GM23338 (cell line): ENCODE measurements around the gene TAF10. TPM values are rescaled to one million over a fixed set of nuclear protein-coding genes. Genes with fewer than 3 reads are reported as not detected.

Source experiments
- ATAC-seq: fragments of 200-7000 bp; cut with Tn5 transposase; 3 replicates; pipeline ENCODE4 v1.9.1; 2020
- DNase-seq: peaks from one replicate; pipeline ENCODE4 v3.0.0-alpha.2; 2015; ENCODE audit warnings: low spot score
- H2AFZ ChIP-seq: fragments of 200-600 bp; sonication (generic); 2 replicates; pipeline ENCODE4 v1.8.0; 2016; ENCODE audit warnings: antibody characterized with exemption, mild to moderate bottlenecking, moderate library complexity
- H3F3A ChIP-seq: fragments of 200-600 bp; sonication (generic); replicated peaks from 2 replicates; pipeline ENCODE4 v1.8.0; 2017; ENCODE audit warnings: antibody characterized with exemption, mixed run types, low read depth
- H3K27ac ChIP-seq: fragments of 200-600 bp; sonication (generic); 2 replicates; pipeline ENCODE4 v1.6.1; 2016; ENCODE audit warnings: low read depth
- H3K27me3 ChIP-seq: fragments of 200-600 bp; sonication (generic); 2 replicates; pipeline ENCODE4 v1.8.0; 2016; ENCODE audit warnings: mild to moderate bottlenecking, mixed run types, moderate library complexity; ENCODE audit not compliant: insufficient read depth
- H3K36me3 ChIP-seq: fragments of 200-600 bp; sonication (generic); 2 replicates; pipeline ENCODE4 v1.8.0; 2016; ENCODE audit warnings: mild to moderate bottlenecking; ENCODE audit not compliant: insufficient read depth
- H3K4me1 ChIP-seq: fragments of 200-600 bp; sonication (generic); 2 replicates; pipeline ENCODE4 v1.8.0; 2016; ENCODE audit warnings: mild to moderate bottlenecking, moderate library complexity; ENCODE audit not compliant: insufficient read depth
- H3K4me2 ChIP-seq: fragments of 200-600 bp; sonication (generic); 2 replicates; pipeline ENCODE4 v1.7.1; 2017; ENCODE audit warnings: mixed run types
- H3K4me3 ChIP-seq: fragments of 200-600 bp; sonication (generic); 2 replicates; pipeline ENCODE4 v1.6.1; 2016; ENCODE audit warnings: mixed run types
- H3K79me2 ChIP-seq: fragments of 200-600 bp; sonication (generic); replicated peaks from 2 replicates; pipeline ENCODE4 v1.8.0; 2017; ENCODE audit warnings: mild to moderate bottlenecking; ENCODE audit not compliant: insufficient read depth
- H3K9me2 ChIP-seq: fragments of 200-600 bp; sonication (generic); 2 replicates; pipeline ENCODE4 v1.8.0; 2017; ENCODE audit not compliant: insufficient read depth
- H4K20me1 ChIP-seq: fragments of 200-600 bp; sonication (generic); replicated peaks from 2 replicates; pipeline ENCODE4 v1.8.0; 2017; ENCODE audit warnings: mild to moderate bottlenecking; ENCODE audit not compliant: insufficient read depth
- H3K27ac Mint-ChIP-seq: 2 replicates; pipeline ENCODE4 v1.8.0; 2020; ENCODE audit warnings: inconsistent platforms, mild to moderate bottlenecking, moderate library complexity, mixed read lengths
- H3K27me3 Mint-ChIP-seq: 3 replicates; pipeline ENCODE4 v1.8.0; 2022; ENCODE audit warnings: low read depth, mild to moderate bottlenecking, moderate library complexity, mixed read lengths, inconsistent platforms; ENCODE audit not compliant: insufficient read depth, poor library complexity
- H3K36me3 Mint-ChIP-seq: 3 replicates; pipeline ENCODE4 v1.8.0; 2021; ENCODE audit warnings: low read depth, mild to moderate bottlenecking, inconsistent platforms, moderate library complexity, mixed read lengths
- H3K4me1 Mint-ChIP-seq: 3 replicates; pipeline ENCODE4 v1.8.0; 2020; ENCODE audit warnings: mild to moderate bottlenecking, inconsistent platforms, mixed read lengths
- H3K4me3 Mint-ChIP-seq: 3 replicates; pipeline ENCODE4 v1.8.0; 2021; ENCODE audit warnings: moderate library complexity, mild to moderate bottlenecking, inconsistent platforms, mixed read lengths
- H3K9me3 Mint-ChIP-seq: 3 replicates; pipeline ENCODE4 v1.8.0; 2020; ENCODE audit warnings: moderate library complexity, mild to moderate bottlenecking, inconsistent platforms, mixed read lengths
- CREB1 ChIP-seq: fragments of 250-450 bp; sonication (Bioruptor Pico); IDR thresholded peaks from 2 replicates; pipeline ENCODE4 v1.5.0; 2020; ENCODE audit warnings: low read depth, mild to moderate bottlenecking, moderate library complexity
- CTCF ChIP-seq, 2 experiments: fragments of 200-600 bp in 1 of 2; sonication (generic) in 1 of 2; conservative IDR thresholded peaks; 2 replicates each; pipeline versions ENCODE4 v1.5.1 to v1.6.1; 2016 to 2017; ENCODE audit warnings: antibody characterized with exemption in 2 of 2, low read depth in 2 of 2, mild to moderate bottlenecking in 2 of 2, moderate library complexity in 1 of 2
- NANOG ChIP-seq: IDR thresholded peaks from 2 replicates; pipeline ENCODE4 v1.6.1; 2016; ENCODE audit warnings: antibody characterized with exemption, borderline replicate concordance
- POLR2AphosphoS5 ChIP-seq: IDR thresholded peaks from 2 replicates; pipeline ENCODE4 v1.6.1; 2016; ENCODE audit warnings: antibody characterized with exemption, low read depth
- ZNF114 ChIP-seq: fragments of 250-450 bp; sonication (Bioruptor Pico); IDR thresholded peaks from 2 replicates; pipeline ENCODE4 v1.5.0; 2020; ENCODE audit warnings: mild to moderate bottlenecking, moderate library complexity
- polyA plus RNA-seq: library from polyadenylated mRNA; unstranded; fragments of >200 nt; fragmentation: Nextera tagmentation; extraction: Ambion mirVana; gene quantifications from 2 replicates; pipeline ENCODE4 v1.2.1, GENCODE V29; 2016
- total RNA-seq: library from RNA; depleted of rRNA; stranded (reverse); fragments of >200 nt; shearing (Covaris generic); gene quantifications from 2 replicates; pipeline ENCODE4 v1.2.3, GENCODE V29; 2014
- TF ChIP-seq, protein P1 (sequence below): IDR thresholded peaks from 2 replicates; pipeline ENCODE4 v1.6.1; 2016; ENCODE audit warnings: antibody characterized with exemption

TAF10 gene
- total and polyA plus RNA-seq, 2 experiments from 2014 or later, result 108 to 253 TPM

GRCh38 chr11:6652182-6652581 lies 40.2 kb upstream of the TAF10 start:
- H3K36me3 ChIP-seq, result no peaks in the 10 kb centered on the region
- TF ChIP-seq CREB1 (no peak), CTCF (conservative IDR thresholded peaks at IDR 0.05; ENCODE audit: low read depth in 2 of 2) (no peak), POLR2AphosphoS5 (no peak), NANOG (no peak), ZNF114 (no peak)
- Mint-ChIP-seq H3K27ac (no peak overlapping the region), H3K4me1 (peaks cover 9% of the 10 kb centered on the region), H3K9me3 (no peaks in the 10 kb centered on the region), H3K36me3 (no peaks in the 10 kb centered on the region), H3K27me3 (peaks cover 13% of the 10 kb centered on the region), H3K4me3 (no peak overlapping the region)
- peaks cover 54% of the 10 kb centered on the region for H3K27me3 ChIP-seq
- H3K4me2 ChIP-seq, result no peak overlapping the region
- H4K20me1 ChIP-seq, result no peaks in the 10 kb centered on the region; the same call in 1 of the 2 replicates
- ATAC-seq (no peak), DNase-seq (no peak)
- no peak overlapping the region for H3K4me3 ChIP-seq
- H3K27ac ChIP-seq, result no peak overlapping the region
- H3F3A ChIP-seq, result peaks cover 10% of the 10 kb centered on the region; the same call in 1 of the 2 replicates
- H3K9me2 ChIP-seq, result no peaks in the 10 kb centered on the region
- H3K4me1 ChIP-seq, result peaks cover 12% of the 10 kb centered on the region
- H3K79me2 ChIP-seq, result no peaks in the 10 kb centered on the region
- H2AFZ ChIP-seq, result no peak overlapping the region

- no peak overlapping the region for H3K4me3 Mint-ChIP-seq
- ATAC-seq (no peak), DNase-seq (no peak)
- 0 out of 2 replicates have a peak, but pooled peaks cover under 1% of the 10 kb centered on the region for H3F3A ChIP-seq
- H3K27me3 ChIP-seq, result peaks cover 42% of the 10 kb centered on the region
- no peak overlapping the region for H3K4me2 ChIP-seq
- H3K27ac Mint-ChIP-seq, result no peak overlapping the region
- no peaks in the 10 kb centered on the region for H3K36me3 ChIP-seq
- no peak for TF ChIP-seq ZNF114
- TF ChIP-seq CTCF (conservative IDR thresholded peaks at IDR 0.05; ENCODE audit: low read depth in 2 of 2), result no peak
- TF ChIP-seq, protein P1, sequence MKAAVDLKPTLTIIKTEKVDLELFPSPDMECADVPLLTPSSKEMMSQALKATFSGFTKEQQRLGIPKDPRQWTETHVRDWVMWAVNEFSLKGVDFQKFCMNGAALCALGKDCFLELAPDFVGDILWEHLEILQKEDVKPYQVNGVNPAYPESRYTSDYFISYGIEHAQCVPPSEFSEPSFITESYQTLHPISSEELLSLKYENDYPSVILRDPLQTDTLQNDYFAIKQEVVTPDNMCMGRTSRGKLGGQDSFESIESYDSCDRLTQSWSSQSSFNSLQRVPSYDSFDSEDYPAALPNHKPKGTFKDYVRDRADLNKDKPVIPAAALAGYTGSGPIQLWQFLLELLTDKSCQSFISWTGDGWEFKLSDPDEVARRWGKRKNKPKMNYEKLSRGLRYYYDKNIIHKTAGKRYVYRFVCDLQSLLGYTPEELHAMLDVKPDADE, result no peak
- no peaks in the 10 kb centered on the region for H3K9me3 Mint-ChIP-seq
- H3K9me2 ChIP-seq, result no peaks in the 10 kb centered on the region
- peaks cover 13% of the 10 kb centered on the region; the same call in 1 of the 2 replicates for H3K4me1 ChIP-seq
- H4K20me1 ChIP-seq, result no peaks in the 10 kb centered on the region; the same call in 1 of the 2 replicates
- H3K27me3 Mint-ChIP-seq, result peaks cover 1% of the 10 kb centered on the region
- no peak overlapping the region for H3K27ac ChIP-seq
- no peak overlapping the region for H3K4me3 ChIP-seq
- no peaks in the 10 kb centered on the region for H3K36me3 Mint-ChIP-seq
- H3K4me1 Mint-ChIP-seq, result no peaks in the 10 kb centered on the region
- no peaks in the 10 kb centered on the region for H3K79me2 ChIP-seq
- no peak overlapping the region for H2AFZ ChIP-seq
Observed at GRCh38 chr11:6650980-6651379, 39.0 kb upstream of the TAF10 start.
